H9 (cell line): Measurements from ENCODE around the gene MRPS6. TPM values are rescaled to one million over a fixed set of nuclear protein-coding genes. Genes with fewer than 3 reads are reported as not detected.
A peak's percentile ranks its signal among the peaks of the same experiment; 100 is the strongest.

Experiments
- DNase-seq: peaks from one replicate; pipeline ENCODE4 v3.0.0-alpha.2; 2017
- H2AFZ ChIP-seq: one replicate; pipeline ENCODE4 v1.6.1; 2013; ENCODE audit warnings: mild to moderate bottlenecking, low read length, control low read depth, moderate library complexity
- H2AK5ac ChIP-seq: 2 replicates; pipeline ENCODE4 v1.6.1; 2013; ENCODE audit warnings: low read length, control low read depth, mixed read lengths; ENCODE audit not compliant: insufficient read length
- H2BK120ac ChIP-seq: one replicate; pipeline ENCODE4 v1.6.1; 2013; ENCODE audit warnings: low read depth, mild to moderate bottlenecking, low read length, control low read depth, inconsistent platforms; ENCODE audit not compliant: poor library complexity, severe bottlenecking
- H2BK12ac ChIP-seq: 2 replicates; pipeline ENCODE4 v1.6.1; 2013; ENCODE audit warnings: low read length, control low read depth, mixed read lengths, low read depth; ENCODE audit not compliant: insufficient read length
- H2BK15ac ChIP-seq: 2 replicates; pipeline ENCODE4 v1.6.1; 2013; ENCODE audit warnings: low read depth, low read length, control low read depth
- H2BK20ac ChIP-seq: one replicate; pipeline ENCODE4 v1.6.1; 2013; ENCODE audit warnings: low read depth, mild to moderate bottlenecking, low read length, control low read depth, inconsistent platforms; ENCODE audit not compliant: poor library complexity, severe bottlenecking
- H2BK5ac ChIP-seq: 2 replicates; pipeline ENCODE4 v1.6.1; 2013; ENCODE audit warnings: low read length, control low read depth, mixed read lengths; ENCODE audit not compliant: insufficient read length
- H3K14ac ChIP-seq: 2 replicates; pipeline ENCODE4 v1.6.1; 2013; ENCODE audit warnings: low read length, control low read depth; ENCODE audit not compliant: insufficient read depth
- H3K18ac ChIP-seq: 2 replicates; pipeline ENCODE4 v1.6.1; 2013; ENCODE audit warnings: low read depth, mild to moderate bottlenecking, mixed read lengths, low read length, control low read depth; ENCODE audit not compliant: insufficient read length
- H3K23ac ChIP-seq: 2 replicates; pipeline ENCODE4 v1.6.1; 2013; ENCODE audit warnings: low read length, control low read depth, mixed read lengths, low read depth; ENCODE audit not compliant: insufficient read length
- H3K23me2 ChIP-seq: 2 replicates; pipeline ENCODE4 v1.6.1; 2013; ENCODE audit warnings: low read depth, mild to moderate bottlenecking, mixed read lengths, low read length, control low read depth; ENCODE audit not compliant: insufficient read length, poor library complexity, severe bottlenecking
- H3K27ac ChIP-seq: 2 replicates; pipeline ENCODE4 v1.5.1; 2013; ENCODE audit warnings: low read length, control low read depth, mixed read lengths, low read depth; ENCODE audit not compliant: insufficient read length
- H3K27me3 ChIP-seq: 2 replicates; pipeline ENCODE4 v1.6.1; 2013; ENCODE audit warnings: low read length, control low read depth, inconsistent platforms; ENCODE audit not compliant: insufficient read depth
- H3K4ac ChIP-seq: 2 replicates; pipeline ENCODE4 v1.6.1; 2013; ENCODE audit warnings: low read depth, mild to moderate bottlenecking, control low read depth, inconsistent platforms, low read length, moderate library complexity
- H3K4me1 ChIP-seq: 2 replicates; pipeline ENCODE4 v1.6.1; 2013; ENCODE audit warnings: low read length, control low read depth, inconsistent platforms; ENCODE audit not compliant: insufficient read depth
- H3K4me2 ChIP-seq: 2 replicates; pipeline ENCODE4 v1.6.1; 2013; ENCODE audit warnings: low read length, control low read depth, mixed read lengths; ENCODE audit not compliant: insufficient read length, insufficient read depth
- H3K56ac ChIP-seq: 2 replicates; pipeline ENCODE4 v1.6.1; 2013; ENCODE audit warnings: low read depth, mild to moderate bottlenecking, mixed read lengths, low read length, control low read depth; ENCODE audit not compliant: insufficient read length
- H3K79me1 ChIP-seq: 2 replicates; pipeline ENCODE4 v1.6.1; 2013; ENCODE audit warnings: low read depth, mild to moderate bottlenecking, moderate library complexity, low read length, control low read depth, inconsistent platforms; ENCODE audit not compliant: insufficient read depth, poor library complexity, severe bottlenecking
- H3K79me2 ChIP-seq: 2 replicates; pipeline ENCODE4 v1.6.1; 2013; ENCODE audit warnings: low read length, control low read depth, inconsistent platforms; ENCODE audit not compliant: insufficient read depth
- H3K9ac ChIP-seq: 2 replicates; pipeline ENCODE4 v1.6.1; 2013; ENCODE audit warnings: low read length, control low read depth, mixed read lengths; ENCODE audit not compliant: insufficient read length; ENCODE audit errors: extremely low read depth
- H3K9me3 ChIP-seq: one replicate; pipeline ENCODE4 v1.6.1; 2013; ENCODE audit warnings: low read depth, low read length, inconsistent platforms; ENCODE audit not compliant: control insufficient read depth
- H3T11ph ChIP-seq: one replicate; pipeline ENCODE4 v1.6.1; 2013; ENCODE audit warnings: mild to moderate bottlenecking, low read length, control low read depth, inconsistent platforms
- H4K20me1 ChIP-seq: one replicate; pipeline ENCODE4 v1.6.1; 2013; ENCODE audit not compliant: control insufficient read depth, insufficient read length, insufficient read depth
- H4K5ac ChIP-seq: 2 replicates; pipeline ENCODE4 v1.6.1; 2013; ENCODE audit warnings: low read depth, mild to moderate bottlenecking, mixed read lengths, low read length, control low read depth; ENCODE audit not compliant: insufficient read length
- H4K8ac ChIP-seq: replicated peaks from 2 replicates; pipeline ENCODE4 v1.6.1; 2013; ENCODE audit warnings: low read length, control low read depth, mixed read lengths, low read depth; ENCODE audit not compliant: insufficient read length
- H4K91ac ChIP-seq: 2 replicates; pipeline ENCODE4 v1.6.1; 2013; ENCODE audit warnings: low read depth, mild to moderate bottlenecking, moderate library complexity, mixed read lengths, low read length, control low read depth; ENCODE audit not compliant: insufficient read length
- H3K27ac Mint-ChIP-seq, 3 experiments: 2 replicates in 2 of 3; 3 replicates in 1 of 3; pipeline ENCODE4 v1.8.0; 2020 to 2021; ENCODE audit warnings: mixed read lengths in 3 of 3, mild to moderate bottlenecking in 1 of 3, moderate library complexity in 1 of 3
- H3K27me3 Mint-ChIP-seq: 2 replicates; pipeline ENCODE4 v1.8.0; 2021; ENCODE audit warnings: low read depth, mild to moderate bottlenecking, moderate library complexity, mixed read lengths
- H3K36me3 Mint-ChIP-seq, 3 experiments: 2 replicates in 2 of 3; 3 replicates in 1 of 3; pipeline ENCODE4 v1.8.0; 2020 to 2021; ENCODE audit warnings: low read depth in 3 of 3, mixed read lengths in 3 of 3; ENCODE audit not compliant: insufficient read depth in 1 of 3
- H3K4me1 Mint-ChIP-seq, 2 experiments: 2 replicates each; pipeline ENCODE4 v1.8.0; 2020; ENCODE audit warnings: mixed read lengths in 2 of 2
- H3K4me3 Mint-ChIP-seq, 2 experiments: 2 replicates in 1 of 2; 3 replicates in 1 of 2; pipeline ENCODE4 v1.8.0; 2020 to 2021; ENCODE audit warnings: mild to moderate bottlenecking in 2 of 2, mixed read lengths in 2 of 2, moderate library complexity in 1 of 2
- H3K9me3 Mint-ChIP-seq, 2 experiments: 2 replicates in 1 of 2; 3 replicates in 1 of 2; pipeline ENCODE4 v1.8.0; 2020; ENCODE audit warnings: mild to moderate bottlenecking in 2 of 2, mixed read lengths in 2 of 2, moderate library complexity in 1 of 2
- WGBS: extraction: QIAGEN DNeasy Blood & Tissue Kit; methylation state at CpG from one replicate; pipeline ENCODE4 v1.1.7; 2013; ENCODE audit warnings: missing lambda C conversion rate, low lambda C conversion rate, mixed read lengths; ENCODE audit not compliant: insufficient read length; ENCODE audit errors: extremely low coverage; 5-methylcytosine and 5-hydroxymethylcytosine counted together
- total RNA-seq: library from RNA; stranded (reverse); gene quantifications from 2 replicates; pipeline ENCODE4 v1.2.1, GENCODE V29; 2021
- TF ChIP-seq, protein P1 (sequence below): fragments of 200-600 bp; sonication (generic); conservative IDR thresholded peaks from 3 replicates; pipeline ENCODE4 v1.8.0; 2021; ENCODE audit warnings: antibody characterized with exemption, mild to moderate bottlenecking

Gene MRPS6
- total RNA-seq, 1 experiment from 2014 or later, result 83.2 TPM

DNA sequence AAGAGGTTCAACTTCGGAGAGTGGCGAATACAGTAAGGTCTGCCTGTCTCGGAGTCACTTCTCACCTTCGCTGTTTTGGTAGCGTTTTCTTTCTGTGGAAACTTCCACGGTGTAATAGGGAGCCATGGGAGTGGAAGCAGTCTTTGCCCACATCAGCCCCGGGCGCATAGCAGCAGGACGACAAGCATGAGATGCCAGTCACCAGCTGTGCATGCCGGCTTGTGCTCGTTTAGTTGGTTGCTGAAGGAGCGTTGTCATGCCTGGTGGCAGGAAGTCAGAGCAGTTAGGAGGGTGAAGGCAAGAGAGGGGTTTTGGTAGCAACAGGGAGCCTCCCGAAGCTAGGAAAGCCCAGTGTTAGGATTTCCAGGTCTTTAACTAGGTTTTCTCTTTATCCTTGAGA is 58.8 kb downstream of the MRPS6 start:
- Histone ChIP-seq H3K23ac (no peak overlapping the region), H3K18ac (no peak overlapping the region), H3K27ac (no peak overlapping the region), H2AK5ac (no peak overlapping the region), H2BK120ac (no peak overlapping the region), H2BK12ac (no peak overlapping the region), H3K27me3 (no peaks in the 10 kb centered on the region), H3K79me1 (peaks cover 5% of the 10 kb centered on the region), H3K4me1 (peaks cover 29% of the 10 kb centered on the region), H2AFZ (no peak overlapping the region), H3K4ac (no peak overlapping the region), H3K9ac (no peak overlapping the region), H2BK15ac (no peak overlapping the region), H4K5ac (no peak overlapping the region), H3K56ac (no peak overlapping the region), H3K14ac (no peak overlapping the region), H4K20me1 (no peaks in the 10 kb centered on the region), H3T11ph (no peak overlapping the region), H3K9me3 (no peaks in the 10 kb centered on the region), H4K8ac (no peak overlapping the region), H3K4me2 (no peak overlapping the region), H3K79me2 (peaks cover 13% of the 10 kb centered on the region; the same call in 1 of the 2 replicates), H4K91ac (no peak overlapping the region), H3K23me2 (no peaks in the 10 kb centered on the region), H2BK20ac (no peak overlapping the region), H2BK5ac (no peak overlapping the region)
- WGBS, result no CpG with 5 or more reads among the region's 13 CpGs
- Mint-ChIP-seq H3K4me3 (no peak overlapping the region), H3K9me3 (peaks cover 3 to 12% of the 10 kb centered on the region in 2 experiments), H3K36me3 (peaks cover 37 to 53% (median 48%) of the 10 kb centered on the region in 3 experiments), H3K27me3 (no peaks in the 10 kb centered on the region), H3K4me1 (peaks cover 55 to 64% of the 10 kb centered on the region in 2 experiments), H3K27ac (peak overlapping the region in 2 of 3 experiments; percentile 4 to 63; a peak in 1 of 7 replicates)
- DNase-seq, result no peak
- TF ChIP-seq, protein P1, sequence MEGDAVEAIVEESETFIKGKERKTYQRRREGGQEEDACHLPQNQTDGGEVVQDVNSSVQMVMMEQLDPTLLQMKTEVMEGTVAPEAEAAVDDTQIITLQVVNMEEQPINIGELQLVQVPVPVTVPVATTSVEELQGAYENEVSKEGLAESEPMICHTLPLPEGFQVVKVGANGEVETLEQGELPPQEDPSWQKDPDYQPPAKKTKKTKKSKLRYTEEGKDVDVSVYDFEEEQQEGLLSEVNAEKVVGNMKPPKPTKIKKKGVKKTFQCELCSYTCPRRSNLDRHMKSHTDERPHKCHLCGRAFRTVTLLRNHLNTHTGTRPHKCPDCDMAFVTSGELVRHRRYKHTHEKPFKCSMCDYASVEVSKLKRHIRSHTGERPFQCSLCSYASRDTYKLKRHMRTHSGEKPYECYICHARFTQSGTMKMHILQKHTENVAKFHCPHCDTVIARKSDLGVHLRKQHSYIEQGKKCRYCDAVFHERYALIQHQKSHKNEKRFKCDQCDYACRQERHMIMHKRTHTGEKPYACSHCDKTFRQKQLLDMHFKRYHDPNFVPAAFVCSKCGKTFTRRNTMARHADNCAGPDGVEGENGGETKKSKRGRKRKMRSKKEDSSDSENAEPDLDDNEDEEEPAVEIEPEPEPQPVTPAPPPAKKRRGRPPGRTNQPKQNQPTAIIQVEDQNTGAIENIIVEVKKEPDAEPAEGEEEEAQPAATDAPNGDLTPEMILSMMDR, result no peak
